Measurements from ENCODE around the gene PRMT2. TPM values are rescaled to one million over a fixed set of nuclear protein-coding genes. Genes with fewer than 3 reads are reported as not detected.
"Not testable (repeated sequence)": the region's sequence is repeated elsewhere in the genome, so short reads cannot be mapped to it uniquely, and the experiment has no call there.

Gene PRMT2
- total RNA-seq, 2 experiments from 2014 or later: 153 to 157 TPM

DNA sequence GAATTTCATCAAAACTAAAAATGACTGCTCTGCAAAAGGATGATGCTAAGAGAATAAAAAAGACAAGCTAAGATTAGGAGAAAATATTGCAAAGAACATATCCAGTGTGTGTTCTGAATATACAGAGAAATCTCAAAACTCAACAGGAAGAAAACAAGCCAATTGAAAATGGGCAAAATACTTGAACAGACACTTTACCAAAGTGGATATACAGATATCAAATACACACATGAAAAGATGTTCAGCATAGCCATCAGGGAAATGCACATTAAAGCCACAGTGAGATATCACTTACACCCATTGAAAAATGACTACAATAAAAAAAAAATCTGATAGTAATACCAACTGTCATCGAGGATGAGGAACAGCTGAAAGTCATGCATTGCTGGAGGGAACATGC is 21.3 kb downstream of the PRMT2 start:
- Mint-ChIP-seq H3K27me3 (no peaks in the 10 kb centered on the region), H3K4me3 (no peak overlapping the region), H3K4me1 (peaks cover 15% of the 10 kb centered on the region), H3K36me3 (peaks cover 70% of the 10 kb centered on the region), H3K9me3 (peaks cover 30% of the 10 kb centered on the region), H3K27ac (no peak overlapping the region)
- POLR2A ChIA-PET: interaction anchor here (0.6 to 0.7 kb wide), 2 partner anchors 199 to 427 kb away, joined by 3 read pairs; no protein-coding TSS in a partner anchor
- DNase-seq (no peak), ATAC-seq (ENCODE audit: low read depth) (no peak)

- peak overlapping the region; percentile 52 for H3K27ac Mint-ChIP-seq
- DNase-seq (no peak), ATAC-seq (ENCODE audit: low read depth) (peak; percentile 76)
- peaks cover 10% of the 10 kb centered on the region for H3K9me3 Mint-ChIP-seq
- H3K4me1 Mint-ChIP-seq: peaks cover 15% of the 10 kb centered on the region
- no peaks in the 10 kb centered on the region for H3K27me3 Mint-ChIP-seq
- H3K4me3 Mint-ChIP-seq: peak overlapping the region; percentile 4
- peaks cover 38% of the 10 kb centered on the region for H3K36me3 Mint-ChIP-seq
- POLR2A ChIA-PET: no interaction called here
Observed at GRCh38 chr21:46660505-46660904, 25.0 kb downstream of the PRMT2 start.

- Mint-ChIP-seq H3K27ac (no peak overlapping the region), H3K4me3 (peak overlapping the region; percentile 47), H3K4me1 (peaks cover 15% of the 10 kb centered on the region), H3K9me3 (peaks cover 6% of the 10 kb centered on the region), H3K36me3 (peaks cover 32% of the 10 kb centered on the region), H3K27me3 (no peaks in the 10 kb centered on the region)
- POLR2A ChIA-PET: no interaction called here
- ATAC-seq (ENCODE audit: low read depth) (peak; percentile 35), DNase-seq (peak; percentile 69)
Observed at GRCh38 chr21:46661211-46661625, 25.7 kb downstream of the PRMT2 start.

GRCh38 chr21:46661642-46662366 is 26.3 kb downstream of the PRMT2 start:
- H3K4me3 Mint-ChIP-seq: peak overlapping the region; percentile 47
- no peak for ATAC-seq (ENCODE audit: low read depth)
- POLR2A ChIA-PET: no interaction called here

DNA sequence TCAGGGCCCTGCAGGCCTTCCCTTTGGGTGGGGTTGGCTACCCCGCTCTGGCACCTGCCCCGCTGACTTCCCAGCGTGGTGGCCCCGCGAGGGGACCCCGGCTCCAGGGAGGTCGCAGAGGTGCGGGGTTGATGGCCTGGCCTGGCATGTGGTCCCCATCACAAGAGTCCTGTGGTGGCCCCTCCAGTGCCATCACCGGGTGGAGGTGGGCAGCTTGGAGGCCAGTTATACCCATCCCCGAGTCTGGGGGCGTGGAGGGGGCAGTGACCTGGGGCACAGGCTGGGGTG is 26.8 kb downstream of the PRMT2 start:
- H3K9me3 Mint-ChIP-seq: no peaks in the 10 kb centered on the region
- POLR2A ChIA-PET: no interaction called here

More at GRCh38 chr21:46661642-46662366, 26.3 kb downstream of the PRMT2 start:
- H3K36me3 Mint-ChIP-seq: peaks cover 26% of the 10 kb centered on the region
- no peak for DNase-seq
- peaks cover 15% of the 10 kb centered on the region for H3K4me1 Mint-ChIP-seq
- H3K9me3 Mint-ChIP-seq: peaks cover 2% of the 10 kb centered on the region
- no peaks in the 10 kb centered on the region for H3K27me3 Mint-ChIP-seq
- no peak overlapping the region for H3K27ac Mint-ChIP-seq

GRCh38 chr21:46662765-46663500 is 27.5 kb downstream of the PRMT2 start:
- ATAC-seq (ENCODE audit: low read depth): no peak
- no peak overlapping the region for H3K4me3 Mint-ChIP-seq
- DNase-seq: no peak
- H3K36me3 Mint-ChIP-seq: peaks cover 17% of the 10 kb centered on the region
- no peaks in the 10 kb centered on the region for H3K9me3 Mint-ChIP-seq
- POLR2A ChIA-PET: no interaction called here
- peaks cover 12% of the 10 kb centered on the region for H3K4me1 Mint-ChIP-seq
- H3K27me3 Mint-ChIP-seq: no peaks in the 10 kb centered on the region
- H3K27ac Mint-ChIP-seq: no peak overlapping the region

More for the DNA sequence above, 26.8 kb downstream of the PRMT2 start:
- H3K4me3 Mint-ChIP-seq: no peak overlapping the region
- no peak for ATAC-seq (ENCODE audit: low read depth)
- DNase-seq: no peak
- no peaks in the 10 kb centered on the region for H3K27me3 Mint-ChIP-seq
- H3K4me1 Mint-ChIP-seq: peaks cover 13% of the 10 kb centered on the region
- peaks cover 21% of the 10 kb centered on the region for H3K36me3 Mint-ChIP-seq
- no peak overlapping the region for H3K27ac Mint-ChIP-seq

- Mint-ChIP-seq H3K36me3 (peaks cover 11% of the 10 kb centered on the region), H3K4me3 (no peak overlapping the region), H3K9me3 (no peaks in the 10 kb centered on the region), H3K4me1 (peaks cover 13% of the 10 kb centered on the region), H3K27ac (no peak overlapping the region), H3K27me3 (no peaks in the 10 kb centered on the region)
- ATAC-seq (ENCODE audit: low read depth): no peak
- POLR2A ChIA-PET: no interaction called here
- no peak for DNase-seq
Observed at GRCh38 chr21:46663754-46664153, 28.3 kb downstream of the PRMT2 start.

GRCh38 chr21:46664316-46664995 is 29.0 kb downstream of the PRMT2 start:
- Mint-ChIP-seq H3K27ac (no peak overlapping the region), H3K4me3 (no peak overlapping the region), H3K36me3 (peaks cover 6% of the 10 kb centered on the region), H3K27me3 (peaks cover 1% of the 10 kb centered on the region), H3K4me1 (peaks cover 13% of the 10 kb centered on the region), H3K9me3 (no peaks in the 10 kb centered on the region)
- DNase-seq: no peak
- no peak for ATAC-seq (ENCODE audit: low read depth)
- POLR2A ChIA-PET: no interaction called here

DNA sequence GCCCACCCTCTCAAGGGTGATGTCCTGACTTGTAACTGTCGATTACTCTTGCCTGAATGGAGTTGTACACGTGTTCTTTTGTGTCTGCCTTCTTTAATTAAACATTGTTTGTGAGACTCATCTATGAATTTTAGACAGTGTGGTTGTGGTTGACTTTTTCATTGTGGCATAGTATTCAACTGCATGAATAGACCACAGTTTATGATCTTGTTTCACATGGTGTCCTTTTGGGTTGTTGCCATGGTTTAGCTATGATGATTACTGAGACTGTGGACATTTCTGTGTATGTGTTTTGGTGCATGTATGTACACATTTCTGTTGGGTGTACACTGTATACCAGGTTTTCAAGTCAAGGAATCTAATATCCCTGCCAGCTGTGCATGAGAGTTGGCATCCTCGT is 30.1 kb downstream of the PRMT2 start:
- Mint-ChIP-seq H3K27ac (no peak overlapping the region), H3K9me3 (no peaks in the 10 kb centered on the region), H3K27me3 (peaks cover 11% of the 10 kb centered on the region), H3K4me1 (peaks cover 10% of the 10 kb centered on the region), H3K4me3 (no peak overlapping the region), H3K36me3 (peaks cover 6% of the 10 kb centered on the region)
- DNase-seq: no peak
- no peak for ATAC-seq (ENCODE audit: low read depth)
- POLR2A ChIA-PET: no interaction called here

GRCh38 chr21:46666941-46667740 is 31.7 kb downstream of the PRMT2 start:
- DNase-seq: peak; percentile 53
- H3K36me3 Mint-ChIP-seq: peaks cover 6% of the 10 kb centered on the region
- POLR2A ChIA-PET: interaction anchor here (1.0 kb wide), 1 partner anchor 209 kb away, joined by 3 read pairs; no protein-coding TSS in a partner anchor
- H3K9me3 Mint-ChIP-seq: no peaks in the 10 kb centered on the region
- peaks cover 11% of the 10 kb centered on the region for H3K27me3 Mint-ChIP-seq
- H3K4me3 Mint-ChIP-seq: peak overlapping the region; percentile 83
- H3K4me1 Mint-ChIP-seq: peaks cover 6% of the 10 kb centered on the region
- peak; percentile 49 for ATAC-seq (ENCODE audit: low read depth)
- H3K27ac Mint-ChIP-seq: no peak overlapping the region

DNA sequence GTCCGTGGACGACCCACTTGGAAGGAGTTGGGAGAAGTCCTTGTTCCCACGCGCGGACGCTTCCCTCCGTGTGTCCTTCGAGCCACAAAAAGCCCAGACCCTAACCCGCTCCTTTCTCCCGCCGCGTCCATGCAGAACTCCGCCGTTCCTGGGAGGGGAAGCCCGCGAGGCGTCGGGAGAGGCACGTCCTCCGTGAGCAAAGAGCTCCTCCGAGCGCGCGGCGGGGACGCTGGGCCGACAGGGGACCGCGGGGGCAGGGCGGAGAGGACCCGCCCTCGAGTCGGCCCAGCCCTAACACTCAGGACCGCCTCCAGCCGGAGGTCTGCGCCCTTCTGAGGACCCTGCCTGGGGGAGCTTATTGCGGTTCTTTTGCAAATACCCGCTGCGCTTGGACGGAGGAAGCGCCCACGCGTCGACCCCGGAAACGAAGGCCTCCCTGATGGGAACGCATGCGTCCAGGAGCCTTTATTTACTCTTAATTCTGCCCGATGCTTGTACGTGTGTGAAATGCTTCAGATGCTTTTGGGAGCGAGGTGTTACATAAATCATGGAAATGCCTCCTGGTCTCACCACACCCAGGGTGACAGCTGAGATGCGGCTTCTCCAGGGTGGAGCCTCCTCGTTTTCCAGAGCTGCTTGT is 32.4 kb downstream of the PRMT2 start:
- Mint-ChIP-seq H3K9me3 (no peaks in the 10 kb centered on the region), H3K4me3 (peak overlapping the region; percentile 83), H3K27ac (no peak overlapping the region), H3K4me1 (peaks cover 6% of the 10 kb centered on the region), H3K27me3 (peaks cover 11% of the 10 kb centered on the region), H3K36me3 (peaks cover 6% of the 10 kb centered on the region)
- POLR2A ChIA-PET: no interaction called here
- ATAC-seq (ENCODE audit: low read depth): peak; percentile 28
- no peak for DNase-seq

DNA sequence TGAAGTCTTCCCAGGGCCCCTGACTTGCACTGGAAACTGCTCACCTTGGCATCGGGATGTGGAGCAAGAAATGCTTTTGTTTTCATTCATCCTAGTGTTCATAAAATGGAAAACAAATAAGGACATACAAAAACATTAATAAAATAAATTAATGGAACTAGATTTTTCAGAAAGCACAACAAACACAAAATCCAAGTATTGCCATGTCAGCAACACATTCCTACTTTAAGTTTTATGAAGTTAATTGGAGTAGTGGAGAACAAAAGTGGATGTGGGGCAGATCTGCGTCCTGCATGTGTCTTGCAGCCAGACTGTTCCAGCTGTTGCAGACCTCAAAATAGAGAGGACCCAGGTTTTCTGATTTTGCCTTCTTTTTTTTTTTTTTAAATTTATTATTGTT is 32.9 kb downstream of the PRMT2 start:
- H3K4me1 Mint-ChIP-seq: peaks cover 6% of the 10 kb centered on the region
- H3K27ac Mint-ChIP-seq: no peak overlapping the region
- DNase-seq (no peak), ATAC-seq (ENCODE audit: low read depth) (no peak)
- POLR2A ChIA-PET: no interaction called here
- peaks cover 2% of the 10 kb centered on the region for H3K36me3 Mint-ChIP-seq
- peaks cover 11% of the 10 kb centered on the region for H3K27me3 Mint-ChIP-seq
- H3K4me3 Mint-ChIP-seq: peak overlapping the region; percentile 83
- no peaks in the 10 kb centered on the region for H3K9me3 Mint-ChIP-seq

GRCh38 chr21:46668904-46669303 is 33.4 kb downstream of the PRMT2 start:
- H3K4me1 Mint-ChIP-seq; H3K27ac Mint-ChIP-seq; ATAC-seq (ENCODE audit: low read depth); H3K36me3 Mint-ChIP-seq; H3K4me3 Mint-ChIP-seq; DNase-seq; POLR2A ChIA-PET; H3K9me3 Mint-ChIP-seq: not testable (repeated sequence)
- H3K27me3 Mint-ChIP-seq: peaks cover 11% of the 10 kb centered on the region

Data from activated naive CD8-positive, alpha-beta T cell treated with anti-CD3 and anti-CD28 coated beads, Interleukin-2, amount 10 ng/mL, durations not matched to agents 7 days and 5 days (primary cell).